Activated CD8-positive, alpha-beta T cell treated with anti-CD3 and anti-CD28 coated beads for 36 hours (primary cell): ENCODE data around the gene MDM1. TPM values are rescaled to one million over a fixed set of nuclear protein-coding genes. Genes with fewer than 3 reads are reported as not detected.

Experiments
- ATAC-seq: fragments of 200-7000 bp; cut with Tn5 transposase; one replicate; pipeline ENCODE4 v1.10.0; 2021; ENCODE audit warnings: mild to moderate bottlenecking, moderate library complexity
- CTCF ChIA-PET: fragments of 350-600 bp; sonication (Branson Sonifier 250); formaldehyde crosslinking; loops from one replicate; lab custom pipeline; 2021; ENCODE audit warnings: antibody characterized with exemption; lab: Charles Lee
- POLR2A ChIA-PET: fragments of 350-600 bp; sonication (Branson Sonifier 250); formaldehyde crosslinking; loops from one replicate; lab custom pipeline; 2021; ENCODE audit warnings: antibody characterized with exemption; lab: Charles Lee
- DNase-seq: peaks from one replicate; pipeline ENCODE4 v3.0.0-alpha.2; 2020
- H3K27ac Mint-ChIP-seq: one replicate; pipeline ENCODE4 v1.8.0; 2021; ENCODE audit warnings: mild to moderate bottlenecking, mixed read lengths
- H3K27me3 Mint-ChIP-seq: one replicate; pipeline ENCODE4 v1.8.0; 2021; ENCODE audit warnings: mixed read lengths
- H3K36me3 Mint-ChIP-seq: one replicate; pipeline ENCODE4 v1.8.0; 2021; ENCODE audit warnings: low read depth, mixed read lengths
- H3K4me1 Mint-ChIP-seq: one replicate; pipeline ENCODE4 v1.8.0; 2021; ENCODE audit warnings: low read depth, mixed read lengths
- H3K4me3 Mint-ChIP-seq: one replicate; pipeline ENCODE4 v1.8.0; 2021; ENCODE audit warnings: mild to moderate bottlenecking, moderate library complexity, mixed read lengths
- H3K9me3 Mint-ChIP-seq: one replicate; pipeline ENCODE4 v1.8.0; 2021; ENCODE audit warnings: mixed read lengths
- CTCF ChIP-seq: fragments of 200-600 bp; IDR thresholded peaks from one replicate; pipeline ENCODE4 v1.8.0; 2022; ENCODE audit warnings: antibody characterized with exemption, mild to moderate bottlenecking
- intact Hi-C: fragments of 100-400 bp; cut with micrococcal nuclease; formaldehyde crosslinking; loops from one replicate; pipeline ENCODE4 v1.10.0; 2022
- total RNA-seq, 2 experiments: library from RNA; stranded (reverse); gene quantifications; one replicate each; pipeline ENCODE4 v1.2.3, GENCODE V29; 2021

MDM1 gene
- total RNA-seq, 2 experiments from 2014 or later: 15.4 to 17.9 TPM

- intact Hi-C loops: no loop called here
- H3K27ac Mint-ChIP-seq: no peak overlapping the region
- POLR2A ChIA-PET: no interaction called here
- H3K4me3 Mint-ChIP-seq: no peak overlapping the region
- no peak for TF ChIP-seq CTCF
- H3K36me3 Mint-ChIP-seq: peaks cover 41% of the 10 kb centered on the region
- ATAC-seq (no peak), DNase-seq (no peak)
- no peaks in the 10 kb centered on the region for H3K27me3 Mint-ChIP-seq
- CTCF ChIA-PET: no interaction called here
- peaks cover 13% of the 10 kb centered on the region for H3K4me1 Mint-ChIP-seq
- H3K9me3 Mint-ChIP-seq: no peaks in the 10 kb centered on the region
These were observed 25.6 kb downstream of the MDM1 start for GRCh38 chr12:68306564-68306963.

GRCh38 chr12:68305278-68305677 is 26.9 kb downstream of the MDM1 start:
- no peak for TF ChIP-seq CTCF
- ChIA-PET CTCF (no interaction called here), POLR2A (no interaction called here)
- H3K27ac Mint-ChIP-seq: no peak overlapping the region
- peaks cover 13% of the 10 kb centered on the region for H3K4me1 Mint-ChIP-seq
- no peak for ATAC-seq
- H3K27me3 Mint-ChIP-seq: no peaks in the 10 kb centered on the region
- intact Hi-C loops: no loop called here
- H3K36me3 Mint-ChIP-seq: peaks cover 54% of the 10 kb centered on the region
- no peak overlapping the region for H3K4me3 Mint-ChIP-seq
- no peak for DNase-seq
- H3K9me3 Mint-ChIP-seq: no peaks in the 10 kb centered on the region

- POLR2A ChIA-PET: no interaction called here
- CTCF ChIA-PET: no interaction called here
- no peak for ATAC-seq
These were observed 27.5 kb downstream of the MDM1 start for GRCh38 chr12:68304626-68305025.

GRCh38 chr12:68303850-68304249 is 28.3 kb downstream of the MDM1 start:
- Mint-ChIP-seq H3K9me3 (peaks cover 6% of the 10 kb centered on the region), H3K27ac (no peak overlapping the region), H3K36me3 (peaks cover 63% of the 10 kb centered on the region), H3K4me1 (peaks cover 13% of the 10 kb centered on the region), H3K27me3 (no peaks in the 10 kb centered on the region), H3K4me3 (no peak overlapping the region)
- intact Hi-C loops: no loop called here
- ChIA-PET POLR2A (no interaction called here), CTCF (interaction anchor here (0.6 kb wide), 1 partner anchor 264 kb away, joined by 3 read pairs; no protein-coding TSS in a partner anchor)
- TF ChIP-seq CTCF: no peak
- DNase-seq (no peak), ATAC-seq (no peak)

More at GRCh38 chr12:68304626-68305025, 27.5 kb downstream of the MDM1 start:
- Mint-ChIP-seq H3K27ac (no peak overlapping the region), H3K4me1 (peaks cover 13% of the 10 kb centered on the region), H3K27me3 (no peaks in the 10 kb centered on the region), H3K36me3 (peaks cover 60% of the 10 kb centered on the region), H3K4me3 (no peak overlapping the region), H3K9me3 (peaks cover 1% of the 10 kb centered on the region)
- TF ChIP-seq CTCF: no peak
- DNase-seq: no peak
- intact Hi-C loops: no loop called here

GRCh38 chr12:68297929-68298328 is 34.2 kb downstream of the MDM1 start:
- TF ChIP-seq CTCF: no peak
- Mint-ChIP-seq H3K27me3 (no peaks in the 10 kb centered on the region), H3K4me1 (peaks cover 7% of the 10 kb centered on the region), H3K36me3 (peaks cover 48% of the 10 kb centered on the region), H3K4me3 (no peak overlapping the region), H3K27ac (no peak overlapping the region), H3K9me3 (peaks cover 6% of the 10 kb centered on the region)
- ChIA-PET POLR2A (interaction anchor here (0.6 to 1.2 kb wide), 2 partner anchors 14 to 955 kb away, joined by 3 read pairs; no protein-coding TSS in a partner anchor), CTCF (interaction anchor here (0.7 kb wide), 1 partner anchor 20 kb away, joined by 3 read pairs; no protein-coding TSS in a partner anchor)
- intact Hi-C loops: no loop called here
- DNase-seq (no peak), ATAC-seq (no peak)
